Activated CD4-positive, alpha-beta T cell treated with anti-CD3 and anti-CD28 coated beads, Interleukin-2, amount 10 ng/mL, durations not matched to agents 24 days and 14 days (primary cell): Measurements from ENCODE around the gene NCMAP. TPM values are rescaled to one million over a fixed set of nuclear protein-coding genes. Genes with fewer than 3 reads are reported as not detected.

Experiments used
- total RNA-seq: library from RNA; stranded (reverse); gene quantifications from 2 replicates; pipeline ENCODE4 v1.2.3, GENCODE V29; 2022

NCMAP gene
- total RNA-seq, 1 donor from 2014 or later: not detected

Other genes with a start within 250 kb of the NCMAP start
- gene GRHL3, start 236.7 kb upstream of the NCMAP start, total RNA-seq: not detected in 2 replicates
- 3.8 and 5.0 TPM in 2 replicates for gene STPG1, start 142.3 kb upstream of the NCMAP start, total RNA-seq
- gene NIPAL3, start 140.3 kb upstream of the NCMAP start, total RNA-seq: 25.1 and 26.3 TPM in 2 replicates
- gene RCAN3, start 53.3 kb upstream of the NCMAP start, total RNA-seq: 31.2 and 31.6 TPM in 2 replicates
- gene SRRM1, start 87.2 kb downstream of the NCMAP start, total RNA-seq: 258 and 261 TPM in 2 replicates
- gene CLIC4, start 189.4 kb downstream of the NCMAP start, total RNA-seq: 15.7 and 17.4 TPM in 2 replicates